RKO (cell line): ENCODE results near the gene KDF1.

ENCODE experiments used
- DNase-seq: peaks from one replicate; pipeline ENCODE4 v3.0.0-alpha.2; 2016; ENCODE audit warnings: low spot score

The KDF1 gene

DNA sequence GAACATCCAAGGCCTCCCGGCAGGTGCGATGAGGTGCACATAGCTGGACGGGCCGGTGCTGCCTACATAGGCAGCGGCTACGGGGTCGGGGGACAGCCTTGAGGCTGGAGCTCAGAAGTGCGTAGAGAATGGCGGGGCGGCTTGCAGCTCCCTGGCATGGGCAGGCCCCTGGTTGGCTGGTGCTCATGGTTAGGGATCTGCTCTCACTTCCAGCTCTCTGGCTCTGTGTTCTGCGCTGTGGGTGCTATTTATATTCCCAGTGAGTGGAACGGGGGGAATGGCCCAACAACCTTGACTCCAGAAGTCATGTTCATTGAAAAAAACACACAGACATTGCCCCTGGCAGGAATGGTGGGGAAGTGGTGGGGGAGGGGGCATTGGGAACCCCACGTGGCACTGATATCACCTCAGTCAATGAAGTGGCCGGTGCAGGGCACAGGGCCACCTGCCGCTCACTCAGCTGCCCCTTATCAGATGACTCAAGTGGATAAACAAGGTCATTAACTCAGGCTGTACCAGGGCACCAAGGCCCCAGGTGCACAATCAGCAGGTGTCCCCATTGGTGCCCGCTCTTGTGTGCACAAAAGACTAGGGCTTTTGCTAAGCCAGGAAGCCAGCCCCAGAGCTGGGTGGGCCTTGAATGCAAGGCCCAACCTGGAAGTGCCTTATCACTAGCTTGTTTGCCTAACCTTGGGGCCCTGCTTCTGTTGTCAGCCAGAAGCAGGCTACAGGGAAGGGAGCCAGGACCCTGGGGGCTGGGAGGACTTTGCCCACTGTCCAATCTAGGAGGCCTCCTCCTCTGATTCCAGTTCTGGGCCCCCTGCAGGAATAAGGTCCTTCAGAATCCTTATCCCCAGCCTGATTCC is 46.3 kb downstream of the KDF1 start, which contains the start of gene NR0B2:
Gene NR0B2, minus strand, starts transcription at position 222 of the 866 bp plus-strand sequence. Its CDS starts 35 bp downstream, at position 187.
- DNase-seq, result no peak

DNA sequence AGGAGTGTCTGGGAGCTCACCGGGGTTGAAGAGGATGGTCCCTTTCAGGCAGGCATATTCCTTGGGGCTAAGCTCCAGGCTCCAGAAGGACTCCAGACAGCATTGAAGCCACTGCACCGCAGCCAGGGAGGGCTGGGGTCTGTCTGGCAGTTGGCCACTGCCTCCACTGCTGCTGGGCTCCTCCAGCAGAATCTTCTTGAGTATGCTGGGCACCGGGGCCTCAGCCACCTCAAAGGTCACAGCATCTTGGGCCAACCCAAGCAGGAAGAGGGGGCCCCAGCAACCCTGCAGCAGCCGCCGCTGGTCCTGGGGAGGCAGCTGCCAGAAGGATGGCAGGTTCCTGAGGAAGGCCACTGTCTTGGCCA is 46.9 kb downstream of the KDF1 start:
- no peak for DNase-seq

DNA sequence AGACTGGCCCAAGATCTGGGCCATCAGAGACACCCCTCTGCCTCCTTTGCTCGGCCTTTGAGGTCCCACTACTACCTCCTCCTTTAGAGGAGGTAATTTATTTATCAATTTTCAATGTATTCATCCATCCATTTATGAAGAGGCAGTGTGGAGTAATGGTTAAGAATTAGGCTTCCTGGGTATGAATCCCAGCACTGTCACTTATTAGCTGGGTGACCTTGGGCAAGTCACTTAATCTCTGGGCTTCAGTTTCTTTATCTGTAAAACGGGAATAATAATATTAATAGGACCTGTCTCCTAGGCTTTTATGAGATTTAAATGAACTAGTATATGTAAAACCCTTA is 48.1 kb downstream of the KDF1 start:
- no peak for DNase-seq

DNA sequence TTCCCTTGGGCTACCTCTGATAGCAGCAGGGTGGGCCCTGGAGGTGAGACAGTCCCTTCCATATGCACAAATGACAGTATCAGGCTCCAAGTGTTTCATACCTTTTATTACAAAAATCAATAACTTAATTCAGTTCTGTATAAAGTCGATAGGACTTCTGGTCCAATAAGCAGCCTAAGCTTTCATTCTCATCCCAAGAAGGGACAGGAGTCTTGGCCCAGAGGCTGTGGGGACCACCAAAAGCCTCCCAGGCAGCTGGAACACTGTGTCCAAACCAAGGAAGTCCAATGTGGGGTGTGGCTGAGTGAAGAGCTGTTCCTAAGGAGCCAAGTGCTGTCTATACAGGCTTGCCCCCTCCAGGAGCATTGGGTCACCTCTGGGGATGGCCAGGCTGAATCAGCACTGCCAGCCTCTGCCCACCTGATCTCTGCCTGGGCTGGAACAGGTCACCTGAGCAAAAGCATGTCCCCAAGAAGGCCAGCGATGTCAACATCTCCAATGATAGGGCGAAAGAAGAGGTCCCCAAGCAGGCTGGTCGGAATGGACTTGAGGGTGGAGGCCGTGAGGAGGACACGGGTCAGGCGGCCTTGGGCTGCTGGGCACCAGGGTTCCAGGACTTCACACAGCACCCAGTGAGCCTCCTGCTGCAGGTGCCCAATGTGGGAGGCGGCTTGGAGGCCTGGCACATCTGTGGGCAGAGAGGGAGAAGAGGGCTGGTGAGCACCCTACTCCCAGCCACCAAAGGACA is 48.7 kb downstream of the KDF1 start:
- no peak for DNase-seq

DNA sequence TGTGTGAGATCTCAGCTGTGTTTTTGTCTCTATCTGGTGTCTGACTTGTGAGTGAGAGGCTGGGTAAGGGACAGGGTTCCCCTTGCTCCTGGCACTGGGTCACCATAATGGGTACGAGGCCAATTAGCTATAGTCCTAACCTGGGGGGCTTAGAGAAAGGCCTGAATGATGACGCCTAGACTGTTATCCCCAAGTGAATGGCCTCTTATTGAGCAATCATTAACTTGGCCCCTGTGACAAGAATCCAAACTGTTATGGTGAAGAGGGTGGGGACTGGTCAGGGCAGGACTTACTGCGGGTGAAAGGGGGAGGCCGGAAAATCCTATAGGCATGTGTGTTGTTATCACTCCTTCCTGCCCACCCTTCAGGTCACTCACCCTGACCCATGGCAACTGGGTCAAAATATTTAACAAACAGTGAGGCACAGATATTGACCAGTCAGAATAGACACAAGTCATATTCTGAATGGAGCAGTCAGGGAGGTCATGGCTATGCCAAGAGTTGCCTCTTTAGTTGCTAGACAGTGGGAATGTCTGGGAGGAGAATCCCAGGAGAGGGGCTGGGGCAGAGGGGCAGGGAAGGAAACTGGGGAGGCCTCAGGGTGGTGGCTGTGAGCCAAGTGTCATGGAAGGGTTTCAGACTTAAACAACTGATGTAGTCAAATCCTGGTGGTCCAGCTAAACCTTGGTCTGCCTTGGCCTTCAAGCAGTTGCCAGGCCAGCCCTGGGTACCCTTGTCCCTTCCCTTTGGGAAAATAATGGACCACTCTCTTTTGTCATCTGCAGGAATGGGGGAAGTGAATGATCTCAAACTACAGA is 49.7 kb downstream of the KDF1 start:
- DNase-seq, result no peak

DNA sequence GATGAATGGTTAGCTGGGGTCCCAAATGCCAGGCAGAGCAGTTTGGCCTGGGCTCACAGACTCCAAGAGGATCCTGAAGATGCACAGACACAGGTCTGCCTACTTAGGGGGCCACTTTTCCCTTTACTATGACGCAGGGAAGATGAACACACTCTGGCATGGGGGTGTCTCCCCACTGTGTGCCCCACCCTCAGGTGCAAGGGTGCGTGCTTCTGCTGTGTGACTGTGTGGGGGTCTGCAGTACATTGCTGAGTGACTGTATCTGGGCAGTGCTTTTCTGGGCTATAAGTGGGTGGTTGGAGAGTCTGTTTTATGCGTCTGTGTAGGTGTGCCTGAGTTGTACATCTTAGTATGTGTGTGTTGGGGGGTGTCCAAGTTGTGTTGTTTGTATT is 50.3 kb downstream of the KDF1 start:
- DNase-seq, result no peak

DNA sequence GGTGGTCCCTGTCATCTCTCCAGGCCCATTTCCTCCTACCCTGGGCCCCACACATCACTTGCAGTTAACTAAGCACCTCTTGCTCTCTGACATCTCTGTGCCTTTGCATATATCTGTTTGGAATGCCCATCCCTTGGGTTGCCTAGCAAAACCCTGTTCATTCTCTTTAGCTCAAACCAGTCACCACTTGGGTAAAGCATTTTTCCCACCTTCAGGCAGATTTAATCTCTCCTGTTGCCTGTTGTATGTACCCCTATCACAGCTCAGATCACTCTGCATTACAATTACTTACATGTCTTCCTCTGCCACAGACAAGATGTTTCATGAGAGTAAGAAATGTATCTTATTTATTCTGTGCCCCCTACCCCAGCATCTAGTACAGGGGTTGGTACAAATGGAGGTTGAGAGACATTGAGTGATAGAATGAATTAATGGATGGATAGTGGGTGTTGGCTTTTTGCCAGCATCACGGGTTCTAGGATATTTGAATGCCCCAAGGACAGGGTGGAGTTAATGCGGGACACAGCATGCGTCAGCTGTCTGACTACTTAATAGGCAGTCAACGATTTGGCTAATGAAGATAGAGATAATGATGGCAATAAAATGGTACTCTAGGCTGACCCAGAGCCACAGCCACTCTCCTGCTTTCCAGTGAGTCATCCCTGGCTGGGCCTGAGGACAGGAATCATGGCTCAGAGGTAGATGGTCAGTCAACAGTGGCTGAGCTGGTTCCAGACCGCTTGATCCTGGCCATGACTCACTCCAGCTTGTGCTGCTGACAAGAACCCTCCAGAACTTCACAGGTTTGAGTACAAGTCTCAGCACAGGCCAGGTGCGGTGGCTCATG is 53.0 kb downstream of the KDF1 start:
- peak; percentile 88 for DNase-seq

DNA sequence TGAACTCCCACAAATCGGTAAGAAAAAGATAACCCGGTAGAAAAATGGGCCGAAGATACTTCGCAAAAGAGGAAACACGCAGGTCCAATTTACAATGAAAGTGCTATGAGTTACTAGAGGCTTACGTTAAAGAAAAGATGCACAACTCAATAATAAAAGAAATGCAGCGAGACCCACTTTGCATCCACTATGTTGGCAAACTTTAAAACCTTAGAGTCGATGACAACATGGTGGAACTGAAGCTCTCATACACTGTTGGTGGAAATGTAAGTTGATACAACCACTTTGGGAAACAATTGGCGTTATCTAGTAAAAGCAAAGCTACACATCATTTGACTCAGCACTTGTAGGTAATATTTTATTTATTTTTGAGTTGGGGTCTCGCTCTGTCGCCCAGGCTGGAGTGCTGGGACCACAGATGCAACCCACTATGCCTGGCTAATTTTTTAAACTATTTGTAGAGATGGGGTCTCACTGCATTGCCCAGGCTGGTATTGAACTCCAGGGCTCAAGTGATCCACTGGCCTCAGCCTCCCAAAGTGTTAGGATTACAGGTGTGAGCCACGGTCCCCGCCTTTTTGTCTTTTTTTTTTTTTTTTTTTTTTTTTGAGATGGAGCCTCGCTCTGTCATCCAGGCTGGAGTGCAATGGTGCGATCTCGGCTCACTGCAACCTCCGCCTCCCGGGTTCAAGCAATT is 59.3 kb downstream of the KDF1 start:
- no peak for DNase-seq

DNA sequence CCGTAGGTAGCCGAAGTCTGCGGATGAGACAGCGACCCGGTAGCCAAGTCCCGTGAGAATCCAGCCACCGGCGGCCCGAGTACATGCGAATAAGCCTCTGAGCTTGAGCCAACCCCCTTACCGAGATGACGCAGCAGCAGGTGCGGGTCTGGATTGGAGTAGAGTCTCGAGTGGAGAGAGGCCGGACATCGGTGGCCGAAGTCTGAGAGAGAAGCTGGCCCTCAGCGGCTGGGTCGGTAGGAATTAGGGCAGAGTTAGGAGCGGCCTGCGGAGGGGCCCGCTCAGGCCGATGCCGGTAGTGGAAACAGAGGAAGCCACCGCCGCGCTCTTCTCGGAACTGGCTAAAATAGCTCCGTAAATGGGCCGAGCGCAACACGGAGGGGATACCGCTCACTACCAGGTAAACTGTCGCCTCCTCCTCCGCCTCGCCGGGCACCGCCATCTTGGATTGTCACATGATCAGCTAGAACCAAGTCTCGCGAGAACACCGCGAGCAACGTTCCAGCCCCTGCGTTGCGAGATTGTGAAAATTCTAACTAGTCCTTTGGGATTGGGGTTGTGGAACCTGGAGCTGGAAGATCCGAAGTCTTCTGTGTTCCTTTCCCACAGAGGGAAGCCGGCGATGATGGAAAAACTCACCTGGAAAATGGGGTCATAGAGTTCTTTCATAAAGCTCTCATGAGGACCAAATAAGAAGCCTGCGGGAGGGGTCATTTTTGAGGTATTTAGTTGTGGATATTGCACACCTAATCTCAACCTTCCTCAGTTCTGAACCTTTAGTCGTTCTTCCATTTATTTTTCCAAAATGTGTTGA is 60.1 kb downstream of the KDF1 start, which contains the start of gene GPATCH3:
Gene GPATCH3, minus strand, starts transcription at position 467 of the 814 bp plus-strand sequence. Its CDS starts 25 bp downstream, at position 442.
- peak; percentile 91 for DNase-seq
